HepG2 (cell line): ENCODE results near the gene RGCC. TPM values are rescaled to one million over a fixed set of nuclear protein-coding genes. Genes with fewer than 3 reads are reported as not detected.

Experiments used
- AHDC1 ChIP-seq: sonication (generic); formaldehyde crosslinking; IDR thresholded peaks from 2 replicates; pipeline ENCODE4 v1.5.1; 2020; ENCODE audit warnings: mild to moderate bottlenecking, missing genetic modification reagents, borderline replicate concordance
- ARNT2 ChIP-seq: sonication (generic); formaldehyde crosslinking; IDR thresholded peaks from 2 replicates; pipeline ENCODE4 v1.8.0; 2022; ENCODE audit warnings: mild to moderate bottlenecking, low read depth, missing genetic modification reagents, moderate library complexity
- CHD2 ChIP-seq: IDR thresholded peaks from 2 replicates; pipeline ENCODE4 v1.6.1; 2011; ENCODE audit warnings: low read depth, low read length, improper control_type of control experiment
- CSRNP2 ChIP-seq: sonication (generic); formaldehyde crosslinking; conservative IDR thresholded peaks from 2 replicates; pipeline ENCODE4 v1.8.0; 2022; ENCODE audit warnings: low read depth, missing genetic modification reagents
- HNF4A ChIP-seq: sonication (generic); formaldehyde crosslinking; IDR thresholded peaks from 2 replicates; pipeline ENCODE4 v1.4.0; 2020; ENCODE audit warnings: missing genetic modification reagents
- SAP130 ChIP-seq: IDR thresholded peaks from 2 replicates; pipeline ENCODE4 v1.6.1; 2016; ENCODE audit warnings: low read depth
- SOX6 ChIP-seq, 2 experiments: fragments of 450-650 bp in 1 of 2; sonication (generic) in 1 of 2; formaldehyde crosslinking in 1 of 2; IDR thresholded peaks; 2 replicates each; pipeline versions ENCODE4 v1.4.0 to v1.6.1; 2017 to 2020; ENCODE audit warnings: antibody characterized with exemption in 1 of 2, mild to moderate bottlenecking in 1 of 2, missing genetic modification reagents in 1 of 2
- TAF15 ChIP-seq: fragments of 200-400 bp; formaldehyde crosslinking; IDR thresholded peaks from one replicate; pipeline ENCODE4 v1.6.1; 2018; ENCODE audit warnings: mild to moderate bottlenecking, low read depth, low read length; ENCODE audit not compliant: poor library complexity, severe bottlenecking
- ZMYM3 ChIP-seq: sonication (generic); formaldehyde crosslinking; IDR thresholded peaks from 2 replicates; pipeline ENCODE4 v1.5.1; 2020; ENCODE audit warnings: mild to moderate bottlenecking, missing genetic modification reagents
- ZNF563 ChIP-seq: sonication (generic); formaldehyde crosslinking; IDR thresholded peaks from 2 replicates; pipeline ENCODE4 v1.8.0; 2022; ENCODE audit warnings: mild to moderate bottlenecking, moderate library complexity, missing genetic modification reagents
- ZNF629 ChIP-seq: sonication (generic); formaldehyde crosslinking; conservative IDR thresholded peaks from 2 replicates; pipeline ENCODE4 v1.5.0; 2020; ENCODE audit warnings: missing genetic modification reagents
- ZNF724P ChIP-seq: sonication (generic); formaldehyde crosslinking; IDR thresholded peaks from 2 replicates; pipeline ENCODE4 v1.8.0; 2022; ENCODE audit warnings: missing genetic modification reagents, borderline replicate concordance
- ZSCAN9 ChIP-seq: IDR thresholded peaks from 2 replicates; pipeline ENCODE4 v1.6.1; 2016; ENCODE audit warnings: borderline replicate concordance
- polyA plus RNA-seq, 8 experiments: library from polyadenylated mRNA; depleted of rRNA in 3 of 8; stranded (reverse) in 7 of 8; unstranded in 1 of 8; fragments of >200 nt; fragmentation: Illumina TruSeq in 4 of 8; extraction: Trizol in 4 of 8; gene quantifications; 2 replicates each; pipeline versions ENCODE4 v1.2.1 to v1.2.3, GENCODE V29; 2011 to 2016; ENCODE audit warnings: low read depth in 4 of 8, missing spikeins in 1 of 8, mixed read lengths in 1 of 8; ENCODE audit not compliant: insufficient read depth in 1 of 8
- total RNA-seq, 5 experiments: library from RNA; depleted of rRNA; stranded (reverse); fragments of >200 nt; fragmentation: Illumina TruSeq; extraction: Trizol; gene quantifications; 2 replicates each; pipeline ENCODE4 v1.2.3, GENCODE V29; 2016; ENCODE audit warnings: low read depth in 1 of 5
- TF ChIP-seq, protein P1 (sequence below): sonication (generic); formaldehyde crosslinking; IDR thresholded peaks from 2 replicates; pipeline ENCODE4 v1.8.0; 2022; ENCODE audit warnings: missing genetic modification reagents, mild to moderate bottlenecking, borderline replicate concordance
- TF ChIP-seq, protein P2 (sequence below): sonication (generic); formaldehyde crosslinking; IDR thresholded peaks from 2 replicates; pipeline ENCODE4 v1.5.0; 2020; ENCODE audit warnings: mild to moderate bottlenecking, missing genetic modification reagents, borderline replicate concordance
- TF ChIP-seq, protein P3 (sequence below): sonication (generic); formaldehyde crosslinking; IDR thresholded peaks from 2 replicates; pipeline ENCODE4 v1.4.0; 2020; ENCODE audit warnings: mild to moderate bottlenecking, missing genetic modification reagents
- TF ChIP-seq, protein P4 (sequence below): IDR thresholded peaks from 2 replicates; pipeline ENCODE4 v1.6.1; 2016

Gene RGCC
- total and polyA plus RNA-seq, 2 of the 13 experiments (the other 11 are each of a cell fraction or from before 2014, with no cell fraction given): 0.20 to 8.4 TPM

- TF ChIP-seq, protein P1, sequence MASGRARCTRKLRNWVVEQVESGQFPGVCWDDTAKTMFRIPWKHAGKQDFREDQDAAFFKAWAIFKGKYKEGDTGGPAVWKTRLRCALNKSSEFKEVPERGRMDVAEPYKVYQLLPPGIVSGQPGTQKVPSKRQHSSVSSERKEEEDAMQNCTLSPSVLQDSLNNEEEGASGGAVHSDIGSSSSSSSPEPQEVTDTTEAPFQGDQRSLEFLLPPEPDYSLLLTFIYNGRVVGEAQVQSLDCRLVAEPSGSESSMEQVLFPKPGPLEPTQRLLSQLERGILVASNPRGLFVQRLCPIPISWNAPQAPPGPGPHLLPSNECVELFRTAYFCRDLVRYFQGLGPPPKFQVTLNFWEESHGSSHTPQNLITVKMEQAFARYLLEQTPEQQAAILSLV: no peak
- TF ChIP-seq AHDC1 (CRISPR knock-in tag): no peak
- TF ChIP-seq, protein P2, sequence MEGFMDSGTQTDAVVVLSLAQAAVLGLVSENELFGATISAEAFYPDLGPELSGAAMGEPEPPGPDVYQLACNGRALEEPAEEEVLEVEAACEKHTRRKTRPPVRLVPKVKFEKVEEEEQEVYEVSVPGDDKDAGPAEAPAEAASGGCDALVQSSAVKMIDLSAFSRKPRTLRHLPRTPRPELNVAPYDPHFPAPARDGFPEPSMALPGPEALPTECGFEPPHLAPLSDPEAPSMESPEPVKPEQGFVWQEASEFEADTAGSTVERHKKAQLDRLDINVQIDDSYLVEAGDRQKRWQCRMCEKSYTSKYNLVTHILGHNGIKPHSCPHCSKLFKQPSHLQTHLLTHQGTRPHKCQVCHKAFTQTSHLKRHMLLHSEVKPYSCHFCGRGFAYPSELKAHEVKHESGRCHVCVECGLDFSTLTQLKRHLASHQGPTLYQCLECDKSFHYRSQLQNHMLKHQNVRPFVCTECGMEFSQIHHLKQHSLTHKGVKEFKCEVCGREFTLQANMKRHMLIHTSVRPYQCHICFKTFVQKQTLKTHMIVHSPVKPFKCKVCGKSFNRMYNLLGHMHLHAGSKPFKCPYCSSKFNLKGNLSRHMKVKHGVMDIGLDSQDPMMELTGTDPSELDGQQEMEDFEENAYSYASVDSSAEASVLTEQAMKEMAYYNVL (CRISPR knock-in tag): no peak
- TF ChIP-seq ARNT2 (CRISPR knock-in tag): no peak
- TF ChIP-seq TAF15: no peak
- TF ChIP-seq ZNF563 (CRISPR knock-in tag): no peak
- TF ChIP-seq ZMYM3 (CRISPR knock-in tag): 0 out of 2 replicates have a peak, but pooled peaks have one; percentile 17
- TF ChIP-seq SOX6 (IDR thresholded peaks at IDR 0.05): no peak
- TF ChIP-seq SOX6 (CRISPR knock-in tag; IDR thresholded peaks at IDR 0.05): 0 out of 2 replicates have a peak, but pooled peaks have one; percentile 30
- TF ChIP-seq CHD2: no peak
- TF ChIP-seq SAP130 (CRISPR knock-in tag): no peak
- no peak for TF ChIP-seq ZNF629
- TF ChIP-seq, protein P3, sequence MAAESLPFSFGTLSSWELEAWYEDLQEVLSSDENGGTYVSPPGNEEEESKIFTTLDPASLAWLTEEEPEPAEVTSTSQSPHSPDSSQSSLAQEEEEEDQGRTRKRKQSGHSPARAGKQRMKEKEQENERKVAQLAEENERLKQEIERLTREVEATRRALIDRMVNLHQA: no peak
- TF ChIP-seq CSRNP2 (CRISPR knock-in tag): no peak
- TF ChIP-seq ZSCAN9 (CRISPR knock-in tag): no peak
- TF ChIP-seq ZNF724P (CRISPR knock-in tag): no peak
- TF ChIP-seq, protein P4, sequence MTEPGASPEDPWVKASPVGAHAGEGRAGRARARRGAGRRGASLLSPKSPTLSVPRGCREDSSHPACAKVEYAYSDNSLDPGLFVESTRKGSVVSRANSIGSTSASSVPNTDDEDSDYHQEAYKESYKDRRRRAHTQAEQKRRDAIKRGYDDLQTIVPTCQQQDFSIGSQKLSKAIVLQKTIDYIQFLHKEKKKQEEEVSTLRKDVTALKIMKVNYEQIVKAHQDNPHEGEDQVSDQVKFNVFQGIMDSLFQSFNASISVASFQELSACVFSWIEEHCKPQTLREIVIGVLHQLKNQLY (CRISPR knock-in tag): no peak
- TF ChIP-seq HNF4A (CRISPR knock-in tag): peak; percentile 44; the same call in 1 of the 2 replicates
Observed at GRCh38 chr13:41434831-41435520, 22.4 kb upstream of the RGCC start (continued).
